ENCODE data around the gene PALD1.
A peak's percentile ranks its signal among the peaks of the same experiment; 100 is the strongest.

Gene PALD1

GRCh38 chr10:70540089-70540788 is 61.7 kb downstream of the PALD1 start:
- CTCF ChIA-PET, result interaction anchor here (0.7 to 4.9 kb wide), 10 partner anchors 10 to 314 kb away, joined by 3 to 59 read pairs (median 4); no protein-coding TSS in a partner anchor
- POLR2A ChIA-PET, result no interaction called here
- peak; percentile 73 for DNase-seq (ENCODE audit: extremely low spot score)
- peak; percentile 72 for TF ChIP-seq CTCF (IDR thresholded peaks at IDR 0.05; ENCODE audit: control extremely low read depth, extremely low read depth, low read depth, missing control alignments)

- ChIA-PET POLR2A (no interaction called here), CTCF (interaction anchor here (0.7 to 4.9 kb wide), 10 partner anchors 10 to 315 kb away, joined by 3 to 59 read pairs (median 4); no protein-coding TSS in a partner anchor)
- TF ChIP-seq CTCF (IDR thresholded peaks at IDR 0.05; ENCODE audit: control extremely low read depth, extremely low read depth, low read depth, missing control alignments), result no peak
- DNase-seq (ENCODE audit: extremely low spot score), result no peak
These were observed 62.3 kb downstream of the PALD1 start for GRCh38 chr10:70540789-70541360.

GRCh38 chr10:70541736-70542564 is 63.4 kb downstream of the PALD1 start:
- POLR2A ChIA-PET, result no interaction called here
- no peak for TF ChIP-seq CTCF (IDR thresholded peaks at IDR 0.05; ENCODE audit: control extremely low read depth, extremely low read depth, low read depth, missing control alignments)
- DNase-seq (ENCODE audit: extremely low spot score), result no peak
- CTCF ChIA-PET, result interaction anchor here (1.4 to 4.9 kb wide), 4 partner anchors 48 to 316 kb away, joined by 3 to 59 read pairs (median 6); no protein-coding TSS in a partner anchor

- ChIA-PET POLR2A (no interaction called here), CTCF (interaction anchor here (4.9 kb wide), 1 partner anchor 81 kb away, joined by 59 read pairs; no protein-coding TSS in a partner anchor)
- no peak for DNase-seq (ENCODE audit: extremely low spot score)
- TF ChIP-seq CTCF (IDR thresholded peaks at IDR 0.05; ENCODE audit: control extremely low read depth, extremely low read depth, low read depth, missing control alignments), result no peak
These were observed 64.0 kb downstream of the PALD1 start for GRCh38 chr10:70542565-70542938.

- CTCF ChIA-PET, result interaction anchor here (1.8 to 4.9 kb wide), 3 partner anchors 82 to 337 kb away, joined by 5 to 59 read pairs (median 6); no protein-coding TSS in a partner anchor
- no peak for TF ChIP-seq CTCF (IDR thresholded peaks at IDR 0.05; ENCODE audit: control extremely low read depth, extremely low read depth, low read depth, missing control alignments)
- POLR2A ChIA-PET, result no interaction called here
These were observed 65.3 kb downstream of the PALD1 start for GRCh38 chr10:70543911-70544310.

More at GRCh38 chr10:70543911-70544310, 65.3 kb downstream of the PALD1 start:
- DNase-seq (ENCODE audit: extremely low spot score), result no peak

Data from GM10248 (cell line).